GM20000 (cell line): ENCODE data around the gene C1orf232.

Experiments used
- DNase-seq: peaks from one replicate; pipeline ENCODE4 v3.0.0; 2012; ENCODE audit warnings: low spot score
- TF ChIP-seq, protein P1 (sequence below): IDR thresholded peaks from 2 replicates; pipeline ENCODE4 v1.5.1; 2012; ENCODE audit warnings: mild to moderate bottlenecking, control low read depth; ENCODE audit errors: extremely low read depth, missing control alignments

Gene C1orf232

GRCh38 chr1:26114165-26114927 lies 54.4 kb downstream of the C1orf232 start:
- TF ChIP-seq, protein P1, sequence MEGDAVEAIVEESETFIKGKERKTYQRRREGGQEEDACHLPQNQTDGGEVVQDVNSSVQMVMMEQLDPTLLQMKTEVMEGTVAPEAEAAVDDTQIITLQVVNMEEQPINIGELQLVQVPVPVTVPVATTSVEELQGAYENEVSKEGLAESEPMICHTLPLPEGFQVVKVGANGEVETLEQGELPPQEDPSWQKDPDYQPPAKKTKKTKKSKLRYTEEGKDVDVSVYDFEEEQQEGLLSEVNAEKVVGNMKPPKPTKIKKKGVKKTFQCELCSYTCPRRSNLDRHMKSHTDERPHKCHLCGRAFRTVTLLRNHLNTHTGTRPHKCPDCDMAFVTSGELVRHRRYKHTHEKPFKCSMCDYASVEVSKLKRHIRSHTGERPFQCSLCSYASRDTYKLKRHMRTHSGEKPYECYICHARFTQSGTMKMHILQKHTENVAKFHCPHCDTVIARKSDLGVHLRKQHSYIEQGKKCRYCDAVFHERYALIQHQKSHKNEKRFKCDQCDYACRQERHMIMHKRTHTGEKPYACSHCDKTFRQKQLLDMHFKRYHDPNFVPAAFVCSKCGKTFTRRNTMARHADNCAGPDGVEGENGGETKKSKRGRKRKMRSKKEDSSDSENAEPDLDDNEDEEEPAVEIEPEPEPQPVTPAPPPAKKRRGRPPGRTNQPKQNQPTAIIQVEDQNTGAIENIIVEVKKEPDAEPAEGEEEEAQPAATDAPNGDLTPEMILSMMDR: no peak
- DNase-seq: no peak
